Measurements from ENCODE around the gene MRPS9.

- no peak for TF ChIP-seq ZBTB26 (CRISPR knock-in tag; IDR thresholded peaks at IDR 0.05; ENCODE audit: borderline replicate concordance)
- TF ChIP-seq ZNF205 (CRISPR knock-in tag; IDR thresholded peaks at IDR 0.05) = no peak
Observed at GRCh38 chr2:105118960-105119359, 81.1 kb downstream of the MRPS9 start.

All from HepG2 (cell line).